HG03442 (cell line): ENCODE data around the gene CYB561A3.

Experiments
- ATAC-seq: cut with Tn5 transposase; IDR thresholded peaks from one replicate; pipeline ENCODE4 v1.9.1; 2021; ENCODE audit warnings: mild to moderate bottlenecking, moderate library complexity; ENCODE audit not compliant: unreplicated experiment

Gene CYB561A3

GRCh38 chr11:61345954-61346843, 15.5 kb downstream of the CYB561A3 start:
- no peak for ATAC-seq

- ATAC-seq: no peak
These were observed 16.5 kb downstream of the CYB561A3 start for GRCh38 chr11:61345170-61345610.

DNA sequence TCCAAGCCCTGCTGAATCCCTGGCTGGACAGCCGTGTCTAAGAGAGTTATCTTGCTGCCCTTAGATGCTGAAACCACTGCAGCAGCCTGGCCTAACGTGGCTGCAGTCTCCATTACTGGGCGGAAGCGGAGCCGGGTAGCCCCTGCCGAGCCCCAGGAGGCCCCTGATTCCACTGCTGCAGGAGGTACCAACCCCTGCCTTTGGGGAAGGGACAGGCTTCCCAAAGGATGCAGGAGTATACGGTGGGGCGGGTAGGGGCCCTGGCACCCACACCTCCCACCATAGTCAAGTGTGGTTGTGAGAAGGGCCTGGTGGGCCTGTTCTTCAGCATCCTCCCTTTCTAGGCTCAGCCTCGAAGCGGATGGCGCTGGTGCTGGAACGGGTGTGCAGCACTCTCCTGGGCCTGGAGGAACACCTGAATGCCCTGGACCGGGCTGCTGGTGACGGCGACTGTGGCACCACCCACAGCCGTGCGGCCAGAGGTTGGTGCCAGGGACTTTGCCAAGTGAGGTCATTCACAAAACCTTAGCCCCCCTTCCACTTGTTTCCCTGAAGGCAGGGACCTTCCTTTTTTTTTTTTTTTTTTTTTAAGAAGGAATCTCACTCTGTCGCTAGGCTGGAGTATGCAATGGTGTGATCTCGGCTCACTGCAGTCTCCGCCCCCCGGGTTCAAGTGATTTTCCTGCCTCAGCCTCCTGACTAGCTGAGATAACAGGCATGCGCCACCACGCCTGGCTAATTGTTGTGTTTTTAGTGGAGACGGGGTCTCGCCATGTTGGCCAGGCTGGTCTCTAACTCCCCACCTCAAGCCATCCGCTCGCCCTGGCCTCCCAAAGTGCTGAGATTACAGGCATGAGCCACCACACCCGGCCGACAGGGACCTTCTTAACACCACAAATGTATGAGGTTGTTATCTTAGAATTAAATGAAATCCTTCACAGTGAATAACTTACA, 17.6 kb downstream of the CYB561A3 start:
- ATAC-seq: no peak

DNA sequence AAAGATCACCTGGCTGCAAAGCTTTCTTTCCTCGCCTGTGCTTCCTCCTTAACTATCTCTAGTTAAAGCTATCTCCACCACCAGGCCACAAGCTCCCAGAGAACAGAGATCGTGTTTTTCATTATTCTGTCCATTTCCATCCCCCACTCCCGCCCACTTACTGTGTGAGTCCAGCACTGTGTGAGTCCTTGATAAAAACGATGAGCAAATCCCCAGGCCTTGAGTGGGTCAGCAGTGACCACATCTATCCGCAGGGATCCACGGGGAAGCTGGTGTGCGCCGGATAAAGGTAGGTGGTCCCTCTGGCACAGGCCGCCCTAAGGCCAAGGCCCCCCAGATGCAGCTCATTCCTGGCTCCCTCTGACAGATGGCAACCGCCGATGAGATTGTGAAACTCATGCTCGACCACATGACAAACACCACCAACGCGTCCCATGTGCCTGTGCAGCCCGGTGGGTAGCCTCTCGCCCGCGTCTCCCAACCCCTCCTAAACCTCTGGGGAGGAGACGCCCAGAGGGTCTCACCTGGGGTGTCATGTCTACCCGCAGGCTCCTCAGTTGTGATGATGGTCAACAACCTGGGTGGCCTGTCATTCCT, 19.4 kb downstream of the CYB561A3 start:
- ATAC-seq: no peak

GRCh38 chr11:61341706-61342105, 20.0 kb downstream of the CYB561A3 start:
- ATAC-seq: no peak

DNA sequence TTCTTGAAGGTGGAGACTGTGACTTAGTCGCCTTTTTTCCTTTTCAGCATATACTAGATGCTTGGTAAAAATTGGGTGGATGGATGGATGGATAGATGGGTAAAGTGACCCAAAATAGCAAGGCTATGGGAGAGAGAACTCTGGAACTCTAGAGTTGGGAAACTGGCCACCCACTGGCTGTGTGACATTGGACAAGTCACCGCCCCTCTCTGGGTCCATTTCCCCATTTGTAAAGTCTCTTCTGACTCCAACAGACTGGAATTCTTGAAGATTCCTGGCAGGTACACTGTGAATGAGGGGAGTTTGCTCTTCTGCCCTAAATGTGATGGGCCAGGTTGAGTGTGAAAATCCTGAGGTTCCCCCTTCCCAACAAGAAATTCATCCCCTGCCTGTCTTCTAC, 20.7 kb downstream of the CYB561A3 start:
- ATAC-seq: no peak

DNA sequence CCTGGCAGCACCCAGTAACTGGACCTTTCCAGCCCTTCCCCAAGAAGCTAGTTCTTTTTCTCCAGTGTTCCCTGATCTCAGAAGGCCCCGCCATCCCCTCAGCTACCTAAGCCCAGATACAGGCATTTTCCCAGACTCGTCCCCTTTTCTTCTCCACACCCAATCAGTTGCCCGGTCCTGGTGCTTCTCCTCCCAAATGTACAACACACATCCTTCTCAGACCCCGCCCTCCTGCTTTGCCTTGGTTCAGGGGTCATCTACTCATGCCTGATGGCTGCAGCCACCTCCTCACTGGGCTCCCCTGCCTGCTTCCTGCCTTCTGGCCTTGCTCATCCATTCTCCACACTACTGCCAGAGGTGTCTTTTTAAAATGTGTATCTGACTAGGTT, 22.2 kb downstream of the CYB561A3 start:
- no peak for ATAC-seq

GRCh38 chr11:61338783-61339489, 22.7 kb downstream of the CYB561A3 start:
- no peak for ATAC-seq

DNA sequence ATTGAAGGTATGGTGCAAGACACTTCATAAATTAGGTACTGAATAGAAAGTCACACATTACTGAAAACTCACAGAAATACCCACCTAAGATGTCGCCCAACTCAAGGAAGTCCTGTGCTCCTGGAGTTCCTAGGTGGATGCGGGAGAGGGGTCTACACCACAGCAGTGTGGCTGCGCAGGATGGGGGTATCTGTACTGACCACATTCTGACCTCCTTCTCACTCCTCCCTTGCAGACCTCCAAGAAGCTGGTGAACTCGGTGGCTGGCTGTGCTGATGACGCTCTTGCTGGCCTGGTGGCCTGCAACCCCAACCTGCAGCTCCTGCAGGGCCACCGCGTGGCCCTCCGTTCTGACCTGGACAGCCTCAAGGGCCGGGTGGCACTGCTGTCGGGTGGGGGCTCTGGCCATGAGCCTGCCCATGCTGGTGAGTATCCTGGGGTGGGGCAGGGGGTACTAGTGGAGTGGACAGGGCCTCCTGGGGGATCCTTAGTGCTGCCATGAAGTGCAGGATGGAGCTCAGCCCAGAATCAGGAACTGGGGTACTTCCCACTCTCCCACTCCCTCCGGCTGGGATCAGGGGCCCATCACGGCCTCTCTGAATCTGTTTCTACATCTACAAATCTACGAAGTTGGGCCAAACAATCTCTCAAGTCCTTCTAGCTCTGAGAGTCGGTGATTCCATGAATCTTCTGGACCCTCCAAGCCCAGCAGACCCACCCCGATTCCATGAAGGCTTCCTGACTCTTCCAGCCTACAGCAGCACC, 23.8 kb downstream of the CYB561A3 start:
- ATAC-seq: no peak

GRCh38 chr11:61336171-61336935, 25.3 kb downstream of the CYB561A3 start:
- ATAC-seq: peak; percentile 48

GRCh38 chr11:61335355-61335710, 26.3 kb downstream of the CYB561A3 start:
- ATAC-seq: no peak

DNA sequence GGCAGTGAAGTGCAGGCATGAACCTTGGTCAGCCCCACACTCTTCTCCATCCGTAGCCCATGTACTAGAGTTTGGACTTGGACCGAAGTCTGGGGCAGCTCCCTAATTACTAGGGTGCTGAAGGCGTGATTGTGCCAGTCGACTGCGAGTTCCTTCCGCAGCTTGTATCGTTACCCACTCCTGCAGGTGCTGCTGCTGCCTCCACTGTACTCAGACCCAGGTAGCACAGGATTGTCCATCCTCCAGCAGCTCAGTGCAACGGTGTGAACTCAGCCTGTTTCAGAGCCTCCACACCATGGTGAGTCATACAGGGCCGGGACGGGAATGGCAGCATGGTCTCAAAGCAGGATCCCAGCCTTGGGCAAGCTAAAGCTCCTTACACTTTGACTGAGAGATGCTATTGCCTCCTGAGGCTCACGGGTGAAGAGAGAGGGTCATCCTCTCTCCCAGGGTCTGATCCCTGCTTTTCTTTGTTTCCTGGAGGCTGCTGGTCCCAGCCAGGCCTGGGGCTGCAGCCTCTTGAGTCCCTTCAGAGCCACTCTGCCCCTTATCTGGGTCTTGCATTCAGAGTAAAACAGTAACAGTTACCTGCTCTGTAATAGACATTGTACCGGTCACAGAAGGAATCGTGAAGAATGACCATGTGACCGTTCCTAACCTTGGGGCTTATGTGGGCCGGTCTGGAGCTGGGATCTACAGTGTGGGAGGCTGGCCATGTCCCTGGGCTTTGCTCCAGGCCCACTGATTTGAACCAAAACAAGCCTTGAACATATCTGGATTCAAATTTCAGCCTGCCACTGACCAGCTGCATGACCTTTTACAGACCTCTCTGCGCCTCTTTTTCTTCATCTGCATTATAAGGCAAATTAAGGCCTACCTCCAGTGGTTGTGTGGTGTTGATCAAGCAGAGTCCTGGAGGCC, 27.0 kb downstream of the CYB561A3 start:
- no peak for ATAC-seq

- no peak for ATAC-seq
These were observed 27.9 kb downstream of the CYB561A3 start for GRCh38 chr11:61333550-61334433.

DNA sequence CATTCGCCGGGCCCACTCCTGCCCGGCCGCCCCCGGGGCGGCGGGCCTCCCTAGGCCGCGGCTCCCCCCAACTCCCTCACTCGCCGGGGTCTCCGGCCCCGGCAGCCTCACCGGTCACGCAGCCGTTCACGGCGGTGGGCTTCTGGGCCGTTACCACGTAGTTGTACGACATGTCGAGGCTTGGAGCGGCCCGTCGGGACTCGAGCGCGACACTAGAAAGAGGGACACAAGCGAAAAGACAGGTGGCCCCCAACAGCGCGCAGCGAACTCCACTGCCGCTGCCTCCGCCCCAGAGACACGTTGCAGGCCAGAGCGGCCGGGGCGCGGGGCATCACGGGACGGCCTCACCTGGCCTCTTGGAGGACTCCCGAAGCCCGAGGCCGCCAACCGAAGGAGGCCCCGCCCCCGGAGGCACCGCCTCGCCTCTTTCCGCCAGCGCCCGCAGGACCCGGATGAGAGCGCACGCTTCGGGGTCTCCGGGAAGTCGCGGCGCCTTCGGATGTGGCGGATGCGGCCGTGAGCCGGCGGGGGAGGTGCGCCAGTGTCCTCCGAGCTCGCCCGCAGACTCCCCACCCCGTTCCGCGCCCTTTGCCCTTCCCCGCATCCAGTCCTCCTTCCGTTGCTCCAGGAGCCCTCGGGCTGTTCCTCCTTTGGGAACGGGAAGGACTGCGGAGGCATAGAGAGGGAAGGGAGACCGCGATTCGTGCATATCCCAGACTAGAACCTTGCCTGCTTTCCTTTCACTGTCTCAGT, 28.7 kb downstream of the CYB561A3 start, which contains the start of the genes DDB1 and TKFC:
DDB1 (minus strand) TSS at position 309 of the 753 bp plus-strand sequence; CDS start at position 172, 137 bp downstream.
TKFC (plus strand) TSS at position 432 of the 753 bp plus-strand sequence. CDS start 1,501 bp downstream, outside the sequence.
- peak; percentile 83 for ATAC-seq

GRCh38 chr11:61332281-61332796, 29.3 kb downstream of the CYB561A3 start:
- no peak for ATAC-seq

DNA sequence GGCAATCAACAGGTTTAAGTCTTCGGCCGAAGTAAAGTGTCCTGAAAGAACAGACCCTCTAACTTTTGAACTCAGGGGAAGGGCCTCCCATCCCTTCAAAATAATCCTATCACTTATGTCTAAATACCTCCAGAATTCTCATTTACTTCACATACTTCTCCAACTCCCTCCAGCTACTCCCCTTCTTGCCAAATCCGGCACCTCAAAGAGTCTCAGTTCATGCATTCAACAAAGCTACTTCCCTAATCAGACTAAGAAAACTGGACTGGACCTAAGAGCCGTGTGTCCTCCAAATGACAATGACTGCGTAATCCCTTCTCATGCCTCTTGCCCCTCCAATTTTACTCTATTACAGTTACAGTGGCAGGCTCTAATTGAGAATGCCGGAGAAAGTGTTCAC, 30.0 kb downstream of the CYB561A3 start:
- no peak for ATAC-seq
